Measurements from ENCODE around the gene PGAM4.

The PGAM4 gene

GRCh38 chrX:77977095-77977494 is 7.7 kb upstream of the PGAM4 start:
- no peaks in the 10 kb centered on the region for H3K27me3 ChIP-seq (ENCODE audit: insufficient read depth, low read depth)
- no peaks in the 10 kb centered on the region for H3K79me2 ChIP-seq (ENCODE audit: insufficient read depth, low read depth)

GRCh38 chrX:77975755-77976154 is 6.3 kb upstream of the PGAM4 start:
- H3K79me2 ChIP-seq (ENCODE audit: insufficient read depth, low read depth): no peaks in the 10 kb centered on the region
- no peak overlapping the region for H3K4me2 ChIP-seq
- H3K27ac ChIP-seq: no peak overlapping the region
- H4K20me1 ChIP-seq (ENCODE audit: insufficient read depth): no peaks in the 10 kb centered on the region
- no peaks in the 10 kb centered on the region for H3K36me3 ChIP-seq (ENCODE audit: insufficient read depth)
- H2AFZ ChIP-seq (ENCODE audit: low read depth): no peak overlapping the region
- H3K9ac ChIP-seq: no peak overlapping the region
- no peaks in the 10 kb centered on the region for H3K4me1 ChIP-seq (ENCODE audit: low read depth, poor library complexity, severe bottlenecking)
- no peak for TF ChIP-seq CTCF (conservative IDR thresholded peaks at IDR 0.05; ENCODE audit: low read depth, low read length)
- H3K27me3 ChIP-seq (ENCODE audit: insufficient read depth, low read depth): no peaks in the 10 kb centered on the region
- H3K4me3 ChIP-seq (IDR thresholded peaks at IDR 0.05; ENCODE audit: insufficient read depth, low read depth, low read length): no peak overlapping the region

More at GRCh38 chrX:77977095-77977494, 7.7 kb upstream of the PGAM4 start:
- Histone ChIP-seq H3K9ac (no peak overlapping the region), H2AFZ (ENCODE audit: low read depth) (no peak overlapping the region), H3K4me3 (IDR thresholded peaks at IDR 0.05; ENCODE audit: insufficient read depth, low read depth, low read length) (no peak overlapping the region), H3K36me3 (ENCODE audit: insufficient read depth) (no peaks in the 10 kb centered on the region), H4K20me1 (ENCODE audit: insufficient read depth) (no peaks in the 10 kb centered on the region), H3K4me2 (no peak overlapping the region), H3K4me1 (ENCODE audit: low read depth, poor library complexity, severe bottlenecking) (no peaks in the 10 kb centered on the region), H3K27ac (no peak overlapping the region)
- no peak for TF ChIP-seq CTCF (conservative IDR thresholded peaks at IDR 0.05; ENCODE audit: low read depth, low read length)

- Histone ChIP-seq H2AFZ (ENCODE audit: low read depth) (no peak overlapping the region), H3K4me1 (ENCODE audit: low read depth, poor library complexity, severe bottlenecking) (no peaks in the 10 kb centered on the region), H3K9ac (no peak overlapping the region), H4K20me1 (ENCODE audit: insufficient read depth) (no peaks in the 10 kb centered on the region), H3K27me3 (ENCODE audit: insufficient read depth, low read depth) (no peaks in the 10 kb centered on the region), H3K36me3 (ENCODE audit: insufficient read depth) (no peaks in the 10 kb centered on the region), H3K27ac (no peak overlapping the region), H3K4me2 (no peak overlapping the region), H3K79me2 (ENCODE audit: insufficient read depth, low read depth) (no peaks in the 10 kb centered on the region), H3K4me3 (IDR thresholded peaks at IDR 0.05; ENCODE audit: insufficient read depth, low read depth, low read length) (no peak overlapping the region)
- TF ChIP-seq CTCF (conservative IDR thresholded peaks at IDR 0.05; ENCODE audit: low read depth, low read length): no peak
Observed at GRCh38 chrX:77967631-77968030, 1.8 kb downstream of the PGAM4 start.

- H3K4me3 ChIP-seq (IDR thresholded peaks at IDR 0.05; ENCODE audit: insufficient read depth, low read depth, low read length): no peak overlapping the region
- no peaks in the 10 kb centered on the region for H3K27me3 ChIP-seq (ENCODE audit: insufficient read depth, low read depth)
- TF ChIP-seq CTCF (conservative IDR thresholded peaks at IDR 0.05; ENCODE audit: low read depth, low read length): no peak
- no peaks in the 10 kb centered on the region for H3K79me2 ChIP-seq (ENCODE audit: insufficient read depth, low read depth)
- no peak overlapping the region for H3K4me2 ChIP-seq
- no peak overlapping the region for H3K27ac ChIP-seq
- no peaks in the 10 kb centered on the region for H4K20me1 ChIP-seq (ENCODE audit: insufficient read depth)
- H3K36me3 ChIP-seq (ENCODE audit: insufficient read depth): no peaks in the 10 kb centered on the region
- no peak overlapping the region for H2AFZ ChIP-seq (ENCODE audit: low read depth)
- no peak overlapping the region for H3K9ac ChIP-seq
- H3K4me1 ChIP-seq (ENCODE audit: low read depth, poor library complexity, severe bottlenecking): no peaks in the 10 kb centered on the region
Observed at GRCh38 chrX:77966361-77966760, 3.1 kb downstream of the PGAM4 start.

Data from KMS-11 (cell line).